CD4-positive, CD25-positive, alpha-beta regulatory T cell (primary cell): Measurements from ENCODE around the gene ADGRG3. TPM values are rescaled to one million over a fixed set of nuclear protein-coding genes. Genes with fewer than 3 reads are reported as not detected.
A peak's percentile ranks its signal among the peaks of the same experiment; 100 is the strongest.

Source experiments
- ATAC-seq, 2 donors: fragments of 150-1000 bp; cut with Tn5 transposase; one replicate each; pipeline ENCODE4 v1.10.0; 2021; ENCODE audit warnings: low read depth in 2 of 2, moderate number of reproducible peaks in 2 of 2, moderate library complexity in 1 of 2
- DNase-seq, 3 donors: peaks; one replicate each; pipeline versions ENCODE4 v3.0.0 to v3.0.0-alpha.2; 2012 to 2022; ENCODE audit warnings: mixed read lengths in 1 of 3
- H3K27ac ChIP-seq: one replicate; pipeline ENCODE4 v1.7.0; 2013; ENCODE audit warnings: mild to moderate bottlenecking, low read length; ENCODE audit not compliant: insufficient read depth, poor library complexity, severe bottlenecking
- H3K27me3 ChIP-seq: one replicate; pipeline ENCODE4 v1.7.0; 2013; ENCODE audit warnings: low read length; ENCODE audit not compliant: control insufficient read depth, insufficient read depth
- H3K36me3 ChIP-seq: one replicate; pipeline ENCODE4 v1.7.0; 2013; ENCODE audit warnings: mild to moderate bottlenecking, low read length, moderate library complexity; ENCODE audit not compliant: control insufficient read depth, insufficient read depth
- H3K4me1 ChIP-seq: 2 replicates; pipeline ENCODE4 v1.7.0; 2013; ENCODE audit warnings: mild to moderate bottlenecking, low read length; ENCODE audit not compliant: insufficient read depth, control insufficient read depth, poor library complexity, severe bottlenecking
- H3K4me3 ChIP-seq: one replicate; pipeline ENCODE4 v1.7.0; 2013; ENCODE audit warnings: low read depth, mild to moderate bottlenecking, low read length, moderate library complexity
- H3K9me3 ChIP-seq, 2 experiments: 1 replicate in 1 of 2; 2 replicates in 1 of 2; pipeline ENCODE4 v1.7.0; 2013; ENCODE audit warnings: low read length in 2 of 2, mild to moderate bottlenecking in 1 of 2, moderate library complexity in 1 of 2; ENCODE audit not compliant: control insufficient read depth in 2 of 2
- H3K27ac Mint-ChIP-seq, 3 donors: one replicate each; pipeline ENCODE4 v1.8.0; 2020 to 2022; ENCODE audit warnings: mild to moderate bottlenecking in 3 of 3, mixed read lengths in 3 of 3, moderate library complexity in 2 of 3
- H3K27me3 Mint-ChIP-seq: one replicate; pipeline ENCODE4 v1.8.0; 2022; ENCODE audit warnings: mild to moderate bottlenecking, mixed read lengths
- H3K36me3 Mint-ChIP-seq: one replicate; pipeline ENCODE4 v1.8.0; 2020; ENCODE audit warnings: mixed read lengths
- H3K4me1 Mint-ChIP-seq, 4 donors: one replicate each; pipeline ENCODE4 v1.8.0; 2020 to 2022; ENCODE audit warnings: mixed read lengths in 4 of 4, mild to moderate bottlenecking in 1 of 4
- H3K4me3 Mint-ChIP-seq, 4 donors: one replicate each; pipeline ENCODE4 v1.8.0; 2020 to 2022; ENCODE audit warnings: mild to moderate bottlenecking in 4 of 4, mixed read lengths in 4 of 4, moderate library complexity in 3 of 4
- H3K9me3 Mint-ChIP-seq, 7 donors: one replicate each; pipeline ENCODE4 v1.8.0; 2020 to 2022; ENCODE audit warnings: mixed read lengths in 7 of 7, mild to moderate bottlenecking in 3 of 7, moderate library complexity in 2 of 7
- polyA plus RNA-seq, 4 donors: library from polyadenylated mRNA; unstranded; fragments of 300-500 nt; fragmentation: Illumina TruSeq; gene quantifications; one replicate each; pipeline ENCODE4 v1.2.3, GENCODE V29; 2021
- total RNA-seq: library from RNA; stranded (reverse); gene quantifications from one replicate; pipeline ENCODE4 v1.2.3, GENCODE V29; 2022

ADGRG3 gene
- total and polyA plus RNA-seq, 5 donors from 2014 or later, result 0.32 TPM; not detected in 4

GRCh38 chr16:57640185-57640584, 27.9 kb upstream of the ADGRG3 start:
- Histone ChIP-seq H3K27ac (no peak overlapping the region), H3K9me3 (no peaks in the 10 kb centered on the region), H3K36me3 (no peaks in the 10 kb centered on the region), H3K27me3 (no peaks in the 10 kb centered on the region), H3K4me3 (no peak overlapping the region), H3K4me1 (no peaks in the 10 kb centered on the region)
- DNase-seq (no peak), ATAC-seq (no peak)
- H3K4me3 Mint-ChIP-seq, result no peak overlapping the region
- H3K9me3 Mint-ChIP-seq, result no peaks in the 10 kb centered on the region
- no peaks in the 10 kb centered on the region for H3K4me1 Mint-ChIP-seq
- no peak overlapping the region for H3K27ac Mint-ChIP-seq
- H3K36me3 Mint-ChIP-seq, result no peaks in the 10 kb centered on the region
- H3K27me3 Mint-ChIP-seq, result peaks cover 43% of the 10 kb centered on the region

GRCh38 chr16:57640612-57641011, 27.5 kb upstream of the ADGRG3 start:
- no peaks in the 10 kb centered on the region for H3K4me1 Mint-ChIP-seq
- no peak overlapping the region for H3K4me3 Mint-ChIP-seq
- Histone ChIP-seq H3K4me1 (no peaks in the 10 kb centered on the region), H3K36me3 (no peaks in the 10 kb centered on the region), H3K27me3 (no peaks in the 10 kb centered on the region), H3K27ac (no peak overlapping the region), H3K4me3 (no peak overlapping the region), H3K9me3 (no peaks in the 10 kb centered on the region)
- no peaks in the 10 kb centered on the region for H3K36me3 Mint-ChIP-seq
- ATAC-seq, result no peak
- no peaks in the 10 kb centered on the region for H3K9me3 Mint-ChIP-seq
- no peak for DNase-seq
- no peak overlapping the region for H3K27ac Mint-ChIP-seq
- H3K27me3 Mint-ChIP-seq, result peaks cover 39% of the 10 kb centered on the region

GRCh38 chr16:57642160-57643135, 25.7 kb upstream of the ADGRG3 start:
- H3K27ac Mint-ChIP-seq, result peak overlapping the region in 2 of 3 donors; percentile 28 to 74
- H3K27me3 ChIP-seq, result no peaks in the 10 kb centered on the region
- H3K4me3 Mint-ChIP-seq, result no peak overlapping the region
- H3K9me3 Mint-ChIP-seq, result no peaks in the 10 kb centered on the region
- H3K36me3 Mint-ChIP-seq, result no peaks in the 10 kb centered on the region
- H3K4me1 ChIP-seq, result no peaks in the 10 kb centered on the region
- no peak overlapping the region for H3K27ac ChIP-seq
- peaks cover 0 to 2% (median 0%) of the 10 kb centered on the region in 4 donors for H3K4me1 Mint-ChIP-seq
- ATAC-seq, result no peak
- no peaks in the 10 kb centered on the region for H3K36me3 ChIP-seq
- H3K9me3 ChIP-seq, result no peaks in the 10 kb centered on the region
- H3K27me3 Mint-ChIP-seq, result peaks cover 30% of the 10 kb centered on the region
- H3K4me3 ChIP-seq, result no peak overlapping the region
- DNase-seq, result no peak

GRCh38 chr16:57643147-57643874, 24.8 kb upstream of the ADGRG3 start:
- ATAC-seq (no peak), DNase-seq (no peak)
- no peak overlapping the region for H3K27ac Mint-ChIP-seq
- Histone ChIP-seq H3K36me3 (no peaks in the 10 kb centered on the region), H3K4me3 (no peak overlapping the region), H3K27me3 (no peaks in the 10 kb centered on the region), H3K27ac (no peak overlapping the region), H3K4me1 (no peaks in the 10 kb centered on the region), H3K9me3 (no peaks in the 10 kb centered on the region)
- H3K9me3 Mint-ChIP-seq, result no peaks in the 10 kb centered on the region
- H3K36me3 Mint-ChIP-seq, result no peaks in the 10 kb centered on the region
- H3K27me3 Mint-ChIP-seq, result peaks cover 22% of the 10 kb centered on the region
- peaks cover 0 to 2% (median under 1%) of the 10 kb centered on the region in 4 donors for H3K4me1 Mint-ChIP-seq
- H3K4me3 Mint-ChIP-seq, result no peak overlapping the region

GRCh38 chr16:57643910-57644309, 24.2 kb upstream of the ADGRG3 start:
- DNase-seq, result peak in 1 of 3 donors; percentile 16
- no peak overlapping the region for H3K27ac Mint-ChIP-seq
- H3K27ac ChIP-seq, result no peak overlapping the region
- H3K36me3 ChIP-seq, result no peaks in the 10 kb centered on the region
- H3K4me3 Mint-ChIP-seq, result no peak overlapping the region
- peaks cover 6% of the 10 kb centered on the region for H3K4me1 ChIP-seq
- H3K27me3 Mint-ChIP-seq, result peaks cover 18% of the 10 kb centered on the region
- H3K27me3 ChIP-seq, result no peaks in the 10 kb centered on the region
- no peaks in the 10 kb centered on the region for H3K9me3 Mint-ChIP-seq
- peaks cover 0 to 6% (median 2%) of the 10 kb centered on the region in 4 donors for H3K4me1 Mint-ChIP-seq
- H3K9me3 ChIP-seq, result no peaks in the 10 kb centered on the region
- no peak overlapping the region for H3K4me3 ChIP-seq
- no peaks in the 10 kb centered on the region for H3K36me3 Mint-ChIP-seq
- ATAC-seq, result no peak

GRCh38 chr16:57644383-57645014, 23.6 kb upstream of the ADGRG3 start:
- H3K4me1 Mint-ChIP-seq, result peaks cover 0 to 11% (median 3%) of the 10 kb centered on the region in 4 donors
- H3K9me3 Mint-ChIP-seq, result no peaks in the 10 kb centered on the region
- H3K27me3 ChIP-seq, result no peaks in the 10 kb centered on the region
- no peaks in the 10 kb centered on the region for H3K36me3 Mint-ChIP-seq
- H3K36me3 ChIP-seq, result no peaks in the 10 kb centered on the region
- H3K27ac ChIP-seq, result no peak overlapping the region
- no peak for DNase-seq
- peaks cover 17% of the 10 kb centered on the region for H3K27me3 Mint-ChIP-seq
- H3K9me3 ChIP-seq, result no peaks in the 10 kb centered on the region
- H3K4me1 ChIP-seq, result peaks cover 6% of the 10 kb centered on the region
- no peak overlapping the region for H3K4me3 Mint-ChIP-seq
- no peak for ATAC-seq
- H3K27ac Mint-ChIP-seq, result no peak overlapping the region
- no peak overlapping the region for H3K4me3 ChIP-seq

- no peaks in the 10 kb centered on the region for H3K9me3 ChIP-seq
- no peaks in the 10 kb centered on the region for H3K36me3 ChIP-seq
- H3K4me1 ChIP-seq, result peaks cover 6% of the 10 kb centered on the region
- H3K4me3 Mint-ChIP-seq, result no peak overlapping the region
- no peaks in the 10 kb centered on the region for H3K36me3 Mint-ChIP-seq
- no peak overlapping the region for H3K27ac Mint-ChIP-seq
- H3K27me3 ChIP-seq, result no peaks in the 10 kb centered on the region
- H3K4me3 ChIP-seq, result no peak overlapping the region
- no peak for ATAC-seq
- no peak overlapping the region for H3K27ac ChIP-seq
- H3K4me1 Mint-ChIP-seq, result peaks cover 0 to 11% (median 3%) of the 10 kb centered on the region in 4 donors
- H3K27me3 Mint-ChIP-seq, result peaks cover 10% of the 10 kb centered on the region
- DNase-seq, result no peak
- no peaks in the 10 kb centered on the region for H3K9me3 Mint-ChIP-seq
Observed at GRCh38 chr16:57645169-57645568, 22.9 kb upstream of the ADGRG3 start.
